ENCODE results near the gene UBE2H. TPM values are rescaled to one million over a fixed set of nuclear protein-coding genes. Genes with fewer than 3 reads are reported as not detected.
A peak's percentile ranks its signal among the peaks of the same experiment; 100 is the strongest.

Gene UBE2H
- total RNA-seq, 3 donors from 2014 or later: 39.6 to 85.9 (median 40.0) TPM

- no peak for TF ChIP-seq CTCF (IDR thresholded peaks at IDR 0.05)
- H3K36me3 ChIP-seq (ENCODE audit: low read depth): no peaks in the 10 kb centered on the region
- DNase-seq (no peak), ATAC-seq (peak; percentile 34)
- H3K4me1 ChIP-seq (ENCODE audit: low read depth): peaks cover 6% of the 10 kb centered on the region
- intact Hi-C loops (cut with DNase I, micrococcal nuclease): no loop called here
- H3K9me3 ChIP-seq: no peaks in the 10 kb centered on the region
- H3K4me3 ChIP-seq: no peak overlapping the region
Measured at GRCh38 chr7:129845178-129845971, 107.4 kb downstream of the UBE2H start.

- TF ChIP-seq CTCF (IDR thresholded peaks at IDR 0.05): no peak
- Histone ChIP-seq H3K4me3 (no peak overlapping the region), H3K9me3 (no peaks in the 10 kb centered on the region), H3K36me3 (ENCODE audit: low read depth) (no peaks in the 10 kb centered on the region), H3K4me1 (ENCODE audit: low read depth) (peaks cover 6% of the 10 kb centered on the region)
- no peak for ATAC-seq
- intact Hi-C loops (cut with DNase I, micrococcal nuclease): no loop called here
- DNase-seq: no peak
Measured at GRCh38 chr7:129843978-129844840, 108.6 kb downstream of the UBE2H start.

- Histone ChIP-seq H3K4me1 (ENCODE audit: low read depth) (peaks cover 6% of the 10 kb centered on the region), H3K4me3 (no peak overlapping the region), H3K9me3 (no peaks in the 10 kb centered on the region), H3K36me3 (ENCODE audit: low read depth) (no peaks in the 10 kb centered on the region)
- TF ChIP-seq CTCF (IDR thresholded peaks at IDR 0.05): no peak
- DNase-seq: no peak
- no peak for ATAC-seq
- intact Hi-C loops (cut with DNase I, micrococcal nuclease): no loop called here
Measured at GRCh38 chr7:129843365-129843898, 109.3 kb downstream of the UBE2H start.

- no peak for DNase-seq
- Histone ChIP-seq H3K9me3 (no peaks in the 10 kb centered on the region), H3K4me1 (ENCODE audit: low read depth) (peaks cover 6% of the 10 kb centered on the region), H3K36me3 (ENCODE audit: low read depth) (no peaks in the 10 kb centered on the region), H3K4me3 (no peak overlapping the region)
- peak; percentile 11 for ATAC-seq
- intact Hi-C loops (cut with DNase I, micrococcal nuclease): no loop called here
- no peak for TF ChIP-seq CTCF (IDR thresholded peaks at IDR 0.05)
Measured at GRCh38 chr7:129841465-129841864, 111.3 kb downstream of the UBE2H start.

GRCh38 chr7:129840757-129841156 is 112.0 kb downstream of the UBE2H start:
- no peak for DNase-seq
- no peak for ATAC-seq
- H3K4me1 ChIP-seq (ENCODE audit: low read depth): peaks cover 2% of the 10 kb centered on the region
- intact Hi-C loops (cut with DNase I, micrococcal nuclease): no loop called here
- no peak overlapping the region for H3K4me3 ChIP-seq
- H3K36me3 ChIP-seq (ENCODE audit: low read depth): no peaks in the 10 kb centered on the region
- TF ChIP-seq CTCF (IDR thresholded peaks at IDR 0.05): no peak
- H3K9me3 ChIP-seq: no peaks in the 10 kb centered on the region
